NCI-H2196 treated with DMSO at 0.1 percent for 48 hours (cell line): Measurements from ENCODE around the gene NRBP1.

Experiments
- DNase-seq: peaks from one replicate; lab custom pipeline; 2025; ENCODE audit not compliant: unreplicated experiment; lab: John Stamatoyannopoulos, UW

NRBP1 gene

GRCh38 chr2:27489498-27490397 lies 61.3 kb downstream of the NRBP1 start, which contains the start of gene IFT172:
IFT172 (minus strand) TSS chr2:27489743; CDS start chr2:27489653, 90 bp downstream.
- DNase-seq: peak; percentile 98
